Measurements from ENCODE around the gene VANGL2.
"Not testable (repeated sequence)": the region's sequence is repeated elsewhere in the genome, so short reads cannot be mapped to it uniquely, and the experiment has no call there.

VANGL2 gene

GRCh38 chr1:160370561-160371345 is 29.6 kb upstream of the VANGL2 start:
- DNase-seq (ENCODE audit: low read depth), result no peak

DNA sequence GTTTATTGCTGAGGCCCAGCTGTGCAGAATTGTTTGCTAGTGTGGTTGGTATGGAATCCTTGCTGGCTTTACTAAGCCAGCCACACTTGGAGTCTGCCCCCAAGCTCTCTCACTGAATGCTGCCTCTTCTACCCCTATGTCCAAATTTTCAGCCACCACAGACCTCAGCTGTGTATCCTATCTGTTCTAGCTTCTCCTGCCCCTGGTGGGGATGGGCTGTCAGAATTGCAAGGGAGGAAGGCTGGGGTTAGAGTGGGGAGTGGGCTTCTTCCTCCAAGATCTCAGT is 29.1 kb upstream of the VANGL2 start:
- no peak for DNase-seq (ENCODE audit: low read depth)

DNA sequence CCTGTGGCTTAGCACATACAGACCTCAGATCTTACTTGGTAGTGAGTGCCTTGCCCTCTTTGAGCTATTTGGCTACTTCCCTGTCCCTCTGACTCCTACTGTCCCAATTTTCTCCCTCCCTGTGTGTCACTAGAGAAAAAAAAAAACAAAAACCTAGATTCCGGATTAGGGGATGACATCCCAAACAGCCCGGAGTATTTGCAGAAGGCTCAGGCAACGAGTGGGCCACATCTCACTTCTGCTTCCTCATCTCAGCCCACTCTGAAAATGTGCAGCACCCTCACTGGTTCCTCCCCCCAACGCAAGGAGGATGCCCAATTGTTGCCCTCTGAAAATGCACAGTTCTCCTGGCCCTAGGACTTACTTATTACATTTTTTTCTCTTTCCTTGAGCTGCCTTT is 28.6 kb upstream of the VANGL2 start:
- no peak for DNase-seq (ENCODE audit: low read depth)

DNA sequence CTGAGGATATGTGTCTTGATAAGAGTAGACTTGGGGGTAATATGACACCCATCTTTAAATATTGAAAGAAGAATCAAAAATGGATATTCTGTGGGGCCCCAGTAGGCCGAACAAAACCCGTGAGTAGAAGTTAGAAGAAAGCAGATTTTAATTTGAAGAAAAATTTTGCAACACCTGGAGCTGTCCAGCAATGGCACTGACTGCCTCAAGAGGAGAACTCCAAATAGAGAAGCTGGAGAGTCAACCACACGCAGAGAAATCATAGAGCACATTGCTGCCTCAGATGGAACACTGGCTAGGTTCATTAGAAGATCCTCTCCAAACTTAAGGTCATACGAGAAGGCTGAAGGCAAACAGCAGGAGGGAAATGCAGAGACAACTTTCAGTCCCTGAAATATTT is 26.7 kb upstream of the VANGL2 start:
- DNase-seq (ENCODE audit: low read depth), result no peak

- DNase-seq (ENCODE audit: low read depth), result no peak
Measured at GRCh38 chr1:160374306-160375110, 25.9 kb upstream of the VANGL2 start.

- no peak for DNase-seq (ENCODE audit: low read depth)
Measured at GRCh38 chr1:160375788-160376524, 24.4 kb upstream of the VANGL2 start.

DNA sequence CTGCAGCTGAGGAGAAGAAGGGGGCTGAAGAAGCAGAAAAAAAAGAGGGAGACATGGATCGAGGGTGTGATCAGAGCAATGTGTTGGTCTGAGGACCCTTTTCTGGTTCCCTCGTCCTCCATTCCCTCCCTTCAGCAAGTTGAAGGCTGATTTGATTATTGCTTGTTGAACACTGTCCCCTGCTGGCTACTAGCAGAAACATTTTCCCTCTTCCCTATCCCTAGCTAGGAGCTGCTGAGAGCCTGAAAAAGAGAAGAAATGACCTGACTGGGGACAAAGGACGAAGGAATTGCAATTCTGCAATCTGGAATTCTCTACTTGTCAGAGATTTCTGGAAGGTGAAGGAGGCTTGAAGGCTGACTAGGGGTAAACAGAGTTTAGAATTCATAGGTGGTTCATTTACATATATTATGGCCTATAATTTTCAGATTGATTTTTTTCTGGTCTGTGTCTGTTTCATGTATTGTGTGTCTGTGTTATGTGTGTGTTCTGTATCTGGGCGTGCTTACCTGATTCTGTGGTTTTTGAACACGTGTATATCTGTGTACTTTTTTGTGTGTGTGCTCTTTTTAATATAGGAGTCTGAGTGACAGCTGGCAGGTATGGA is 23.7 kb upstream of the VANGL2 start:
- DNase-seq (ENCODE audit: low read depth), result no peak

GRCh38 chr1:160377585-160378206 is 22.7 kb upstream of the VANGL2 start:
- DNase-seq (ENCODE audit: low read depth), result no peak

DNA sequence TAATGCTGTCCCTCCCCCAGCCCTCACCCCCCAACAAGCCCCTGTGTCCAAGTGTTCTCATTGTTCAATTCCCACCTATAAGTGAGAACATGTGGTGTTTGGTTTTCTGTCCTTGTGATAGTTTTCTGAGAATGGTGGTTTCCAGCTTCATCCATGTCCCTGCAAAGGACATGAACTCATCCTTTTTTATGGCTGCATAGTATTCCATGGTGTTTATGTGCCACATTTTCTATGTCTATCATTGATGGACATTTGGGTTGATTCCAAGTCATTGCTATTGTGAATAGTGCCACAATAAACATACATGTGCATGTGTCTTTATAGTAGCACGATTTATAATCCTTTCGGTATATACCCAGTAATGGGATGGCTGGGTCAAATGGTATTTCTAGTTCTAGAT is 15.6 kb upstream of the VANGL2 start:
- DNase-seq (ENCODE audit: low read depth), result not testable (repeated sequence)

DNA sequence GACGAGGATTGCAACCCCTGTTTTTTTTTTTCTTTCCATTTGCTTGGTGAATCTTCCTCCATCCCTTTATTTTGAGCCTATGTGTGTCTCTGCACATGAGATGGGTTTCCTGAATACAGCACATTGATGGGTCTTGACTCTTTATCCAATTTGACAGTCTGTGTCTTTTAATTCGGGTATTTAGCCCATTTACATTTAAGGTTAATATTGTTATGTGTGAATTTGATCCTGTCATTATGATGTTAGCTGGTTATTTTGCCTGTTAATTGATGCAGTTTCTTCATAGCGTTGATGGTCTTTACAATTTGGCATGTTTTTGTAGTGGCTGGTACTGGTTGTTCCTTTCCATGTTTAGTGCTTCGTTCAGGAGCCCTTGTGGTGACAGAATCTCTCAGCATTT is 12.0 kb upstream of the VANGL2 start:
- not testable (repeated sequence) for DNase-seq (ENCODE audit: low read depth)

- DNase-seq (ENCODE audit: low read depth), result no peak
Measured at GRCh38 chr1:160394673-160395072, 5.7 kb upstream of the VANGL2 start.

DNA sequence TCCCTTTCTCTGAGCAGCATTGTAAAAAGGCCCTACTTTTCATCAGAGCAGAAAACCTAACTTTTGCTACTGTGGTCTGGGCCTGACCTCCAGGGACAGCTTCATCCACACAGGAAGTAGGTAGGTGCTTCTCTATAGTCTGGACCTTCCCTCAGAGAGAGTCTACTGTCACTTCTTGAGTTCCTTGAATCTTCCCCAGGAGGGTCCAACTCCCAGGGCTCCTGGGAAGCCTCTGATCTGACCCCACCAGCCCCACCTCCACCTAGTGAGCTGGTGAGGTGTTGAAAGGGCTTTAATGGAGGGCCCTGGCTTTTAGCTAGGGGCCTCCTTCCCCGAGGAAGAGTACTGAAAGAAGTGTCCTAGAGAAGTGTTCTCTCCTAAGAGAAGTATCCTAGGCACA is 2.7 kb upstream of the VANGL2 start:
- no peak for DNase-seq (ENCODE audit: low read depth)

DNA sequence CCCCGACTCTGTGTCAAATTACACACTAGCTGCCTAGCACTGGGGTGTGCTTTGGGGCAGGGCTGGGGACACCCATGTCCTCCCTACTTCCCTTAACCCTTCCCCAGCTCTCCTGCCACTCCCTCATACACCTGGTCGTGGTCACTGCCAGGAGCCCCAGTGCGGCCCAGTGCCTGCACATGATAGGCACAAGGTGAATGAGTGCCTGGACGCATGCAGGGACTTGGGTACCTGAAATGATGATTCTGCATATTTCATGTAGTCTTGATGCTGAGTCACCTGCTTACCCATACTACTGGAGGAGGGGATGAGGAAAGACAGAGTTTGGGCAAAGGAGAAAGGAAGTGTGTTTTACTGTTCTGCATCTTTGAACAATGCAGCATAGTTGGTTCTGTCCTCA is 1.5 kb upstream of the VANGL2 start:
- no peak for DNase-seq (ENCODE audit: low read depth)

DNA sequence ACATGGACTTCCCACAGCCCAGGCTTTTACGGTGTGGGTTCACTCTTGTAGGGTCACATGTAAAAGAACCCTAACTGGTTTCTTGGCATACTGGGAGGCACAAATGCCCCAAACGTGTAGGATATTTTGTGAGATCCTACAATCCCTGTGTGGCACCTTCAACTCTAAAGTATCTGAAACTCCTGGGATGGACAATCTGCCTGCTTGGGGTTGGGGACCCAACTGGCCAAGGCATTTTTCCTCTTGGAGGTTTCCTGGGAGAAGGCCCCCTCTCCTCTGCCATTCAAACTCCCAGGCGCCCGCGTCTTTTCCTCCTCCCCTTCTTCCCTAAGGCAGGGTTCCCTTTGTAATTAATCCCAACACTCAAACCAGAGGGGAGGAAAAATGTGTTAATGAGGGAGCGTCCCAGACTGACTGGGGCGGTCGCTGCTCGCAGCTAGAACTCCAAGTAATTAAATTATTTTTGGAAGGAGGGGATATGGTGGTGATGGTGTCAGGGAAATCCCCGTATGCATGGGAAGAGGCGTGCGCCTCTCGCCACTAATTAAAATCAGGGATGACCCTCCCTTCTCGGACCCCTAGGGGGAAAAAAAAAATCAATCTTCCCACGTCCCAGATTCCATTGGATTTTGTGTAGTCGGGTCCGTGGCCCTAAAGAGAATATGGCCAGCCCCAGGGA is 681 bp upstream of the VANGL2 start:
- no peak for DNase-seq (ENCODE audit: low read depth)

- DNase-seq (ENCODE audit: low read depth), result no peak
Measured at GRCh38 chr1:160400646-160401486, 502 bp downstream of the VANGL2 start.

DNA sequence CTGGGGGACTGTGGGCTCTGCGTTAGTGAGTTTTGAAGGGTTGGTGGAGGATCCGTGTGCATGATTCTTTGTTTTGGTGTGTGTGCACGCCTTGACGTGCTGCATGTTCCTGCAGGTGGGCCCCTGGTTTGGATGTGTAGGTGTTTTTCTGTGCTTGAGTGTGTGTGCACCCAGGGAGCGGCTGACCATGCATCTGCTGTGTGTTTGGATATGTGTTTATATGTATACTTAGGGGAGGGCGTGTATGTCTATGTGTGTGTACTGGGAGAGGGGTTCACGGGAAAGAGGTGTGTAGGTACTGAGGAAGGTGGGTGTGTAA is 1.1 kb downstream of the VANGL2 start:
- DNase-seq (ENCODE audit: low read depth), result no peak

DNA sequence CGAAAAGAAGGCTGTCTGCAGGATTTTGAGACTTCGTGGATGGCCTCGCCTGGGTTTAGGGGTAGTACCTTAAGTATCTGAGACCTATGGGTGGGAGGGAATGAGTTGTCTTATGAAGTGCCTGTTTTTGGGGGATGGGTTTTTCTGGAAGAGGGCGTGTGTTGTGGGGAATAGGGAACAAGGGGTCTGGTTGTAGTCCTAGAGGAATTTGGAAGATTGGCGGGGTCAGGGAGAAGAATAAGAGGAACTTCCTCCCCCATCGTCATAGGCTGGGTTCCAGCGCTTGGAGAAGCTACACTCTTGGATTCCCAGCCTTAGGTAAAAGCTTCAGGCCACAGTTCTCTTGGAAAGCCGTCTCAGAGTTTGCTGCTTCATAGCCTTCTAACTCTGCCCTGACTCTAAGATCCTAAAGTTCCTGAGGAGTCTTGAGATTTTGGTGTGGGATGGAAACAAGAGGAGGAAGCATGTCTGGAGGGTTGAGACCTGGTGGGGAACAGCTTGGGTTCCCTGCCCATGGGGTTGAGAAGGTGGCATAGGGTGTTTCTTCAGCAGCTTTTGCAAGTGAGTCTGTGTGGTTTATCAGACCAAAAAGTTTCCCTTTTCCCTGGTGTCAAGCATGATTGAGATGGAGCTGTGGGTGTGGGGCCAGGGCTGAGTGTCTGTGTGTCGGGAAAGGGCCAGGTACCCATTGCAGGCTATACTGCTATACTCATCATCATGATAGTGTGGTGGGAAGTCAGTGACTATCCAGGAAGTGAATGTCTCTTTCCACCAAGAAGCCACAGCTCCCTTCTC is 1.8 kb downstream of the VANGL2 start:
- DNase-seq (ENCODE audit: low read depth), result no peak

DNA sequence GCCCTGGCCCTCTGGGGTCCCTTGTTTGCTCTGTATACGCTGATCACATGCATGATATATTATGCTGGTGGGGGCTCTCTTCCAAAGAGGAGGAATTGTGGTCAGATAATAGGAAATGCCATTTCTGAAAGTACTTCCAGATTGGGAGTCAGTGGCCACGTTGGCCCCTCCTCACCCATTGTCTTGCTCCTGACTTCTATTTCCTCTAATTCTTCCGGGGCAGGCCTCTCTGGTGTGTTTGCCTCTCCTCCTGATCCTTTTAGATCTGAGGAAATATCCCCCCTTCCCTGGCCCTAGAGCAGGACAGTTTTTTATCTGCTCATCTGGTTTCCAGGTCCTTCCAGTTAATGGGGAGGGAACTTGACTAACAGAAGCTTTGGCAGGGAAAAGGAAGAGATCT is 2.9 kb downstream of the VANGL2 start:
- DNase-seq (ENCODE audit: low read depth), result no peak

DNA sequence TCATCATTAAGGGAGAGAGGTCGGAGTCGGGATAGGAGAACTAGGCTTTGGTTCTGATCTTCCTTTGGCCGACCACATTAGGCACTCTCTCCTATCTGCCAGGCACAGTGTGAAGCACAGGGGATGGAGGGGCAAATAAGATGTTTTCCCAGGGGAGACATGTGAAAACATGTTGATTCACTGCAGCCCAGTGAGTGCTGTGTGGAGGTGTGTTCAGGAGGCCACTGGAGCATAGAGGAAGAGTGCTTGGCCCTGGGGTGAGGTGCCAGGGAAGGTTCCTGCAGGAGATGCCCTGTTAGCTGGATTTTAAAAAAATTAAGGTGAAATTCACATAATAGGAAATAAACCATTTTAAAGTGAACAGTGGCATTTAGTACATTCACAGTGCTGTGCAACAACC is 3.7 kb downstream of the VANGL2 start:
- DNase-seq (ENCODE audit: low read depth), result no peak

DNA sequence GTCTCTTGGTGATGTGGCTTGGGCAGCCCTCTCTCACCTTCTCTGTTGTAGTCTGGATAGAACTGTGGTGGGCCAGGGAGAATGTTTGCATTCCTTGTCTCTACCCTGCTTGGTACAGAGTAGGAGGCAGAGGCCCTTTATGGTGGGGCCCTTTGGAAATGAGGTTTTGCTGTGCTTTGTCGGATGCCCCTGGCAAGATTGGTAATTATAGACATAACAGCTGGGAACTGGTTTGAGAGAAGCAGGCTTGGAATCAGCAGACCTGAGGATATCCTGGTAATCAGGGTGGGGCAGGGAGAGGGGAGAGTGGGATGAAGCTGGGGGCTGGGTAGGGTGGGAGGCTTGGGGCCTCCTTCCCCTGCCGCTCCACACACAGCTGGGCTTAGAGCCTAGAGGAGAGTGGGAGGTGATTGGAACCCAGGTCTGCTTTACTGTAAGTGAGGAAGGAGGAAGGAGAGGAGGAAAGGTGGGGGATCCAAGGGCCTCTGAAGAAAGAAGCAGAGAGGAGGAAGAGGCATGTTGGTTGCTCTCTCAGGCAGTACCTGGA is 5.0 kb downstream of the VANGL2 start:
- no peak for DNase-seq (ENCODE audit: low read depth)

Measured in activated T-cell treated with anti-CD3 and anti-CD28 coated beads for 1 hour (primary cell).